Measurements from ENCODE around the gene SCAMP1.
"Not testable (repeated sequence)": the region's sequence is repeated elsewhere in the genome, so short reads cannot be mapped to it uniquely, and the experiment has no call there.

SCAMP1 gene

DNA sequence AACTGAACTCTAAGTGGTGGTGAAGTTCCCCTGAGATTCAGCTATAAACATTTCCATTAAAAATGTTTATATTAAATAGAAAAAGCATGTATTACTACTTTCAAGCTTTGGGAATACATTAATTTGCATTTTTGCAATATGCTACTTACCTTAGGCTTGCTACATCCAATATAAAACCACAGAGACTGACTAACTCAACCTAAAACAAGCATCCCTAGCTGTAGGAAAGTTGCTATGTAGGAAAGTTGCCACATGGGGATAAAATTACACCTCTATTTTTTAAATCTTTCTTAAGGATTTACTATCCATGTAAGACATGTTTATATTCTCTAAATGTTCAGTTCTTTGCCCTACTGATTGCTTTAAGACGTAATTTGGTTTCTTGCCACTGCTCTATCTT is 12.8 kb downstream of the SCAMP1 start:
- TF ChIP-seq, protein P1, sequence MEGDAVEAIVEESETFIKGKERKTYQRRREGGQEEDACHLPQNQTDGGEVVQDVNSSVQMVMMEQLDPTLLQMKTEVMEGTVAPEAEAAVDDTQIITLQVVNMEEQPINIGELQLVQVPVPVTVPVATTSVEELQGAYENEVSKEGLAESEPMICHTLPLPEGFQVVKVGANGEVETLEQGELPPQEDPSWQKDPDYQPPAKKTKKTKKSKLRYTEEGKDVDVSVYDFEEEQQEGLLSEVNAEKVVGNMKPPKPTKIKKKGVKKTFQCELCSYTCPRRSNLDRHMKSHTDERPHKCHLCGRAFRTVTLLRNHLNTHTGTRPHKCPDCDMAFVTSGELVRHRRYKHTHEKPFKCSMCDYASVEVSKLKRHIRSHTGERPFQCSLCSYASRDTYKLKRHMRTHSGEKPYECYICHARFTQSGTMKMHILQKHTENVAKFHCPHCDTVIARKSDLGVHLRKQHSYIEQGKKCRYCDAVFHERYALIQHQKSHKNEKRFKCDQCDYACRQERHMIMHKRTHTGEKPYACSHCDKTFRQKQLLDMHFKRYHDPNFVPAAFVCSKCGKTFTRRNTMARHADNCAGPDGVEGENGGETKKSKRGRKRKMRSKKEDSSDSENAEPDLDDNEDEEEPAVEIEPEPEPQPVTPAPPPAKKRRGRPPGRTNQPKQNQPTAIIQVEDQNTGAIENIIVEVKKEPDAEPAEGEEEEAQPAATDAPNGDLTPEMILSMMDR (conservative IDR thresholded peaks at IDR 0.05; ENCODE audit: low read depth, low read length): no peak
- no peak for DNase-seq (ENCODE audit: low read depth)
- H3K4me3 ChIP-seq (ENCODE audit: low read length): no peak overlapping the region

DNA sequence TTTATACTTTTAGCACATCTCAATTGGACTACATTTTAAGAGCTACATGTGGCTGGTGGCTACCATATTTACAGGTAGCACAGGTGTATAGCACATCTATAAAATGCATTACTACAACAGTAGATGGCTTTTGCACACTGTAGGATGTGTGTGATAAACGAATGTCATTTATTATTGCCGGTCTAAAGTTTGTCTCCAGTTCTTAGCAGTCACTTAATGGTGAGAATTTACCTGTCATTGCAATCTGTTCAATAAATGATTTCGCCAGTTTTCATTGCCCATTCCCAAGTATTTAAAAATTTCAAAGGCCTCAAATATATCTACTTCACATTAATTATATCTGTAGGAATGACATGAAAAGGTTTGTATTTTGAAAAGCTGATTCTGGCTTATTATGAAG is 15.9 kb downstream of the SCAMP1 start:
- no peak for DNase-seq (ENCODE audit: low read depth)
- TF ChIP-seq, protein P1 (conservative IDR thresholded peaks at IDR 0.05; ENCODE audit: low read depth, low read length): no peak
- H3K4me3 ChIP-seq (ENCODE audit: low read length): no peak overlapping the region

DNA sequence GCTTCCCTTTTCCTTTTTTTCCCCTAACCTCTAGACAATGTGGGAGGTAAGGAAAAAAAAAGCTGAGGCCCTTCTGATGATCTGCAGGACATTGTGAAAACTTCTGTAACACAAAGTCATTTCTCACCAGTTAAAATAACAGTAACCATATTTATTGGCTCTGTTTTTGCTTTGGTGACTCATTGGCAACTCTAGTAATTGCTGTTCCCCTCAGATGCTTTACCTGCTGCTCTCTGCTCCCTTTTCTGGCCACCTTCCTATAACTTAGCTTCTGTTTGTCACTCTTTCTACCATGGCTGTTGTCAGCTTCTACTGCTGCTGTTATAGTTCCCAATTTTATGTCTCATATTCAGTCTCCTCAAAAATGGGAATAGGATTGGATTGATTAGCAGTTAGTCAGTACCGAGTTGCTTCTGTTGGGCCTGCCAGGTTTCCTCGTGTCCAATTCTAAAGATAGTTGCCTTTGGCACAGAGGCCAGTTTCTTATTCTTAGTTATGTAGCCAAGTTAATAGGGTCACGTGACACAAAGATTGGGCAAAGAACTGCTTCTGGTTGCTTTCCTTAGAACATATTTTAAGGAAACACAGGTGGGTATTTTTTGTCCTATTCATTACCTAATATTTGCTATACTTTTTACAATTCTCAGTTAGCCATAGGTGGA is 16.8 kb downstream of the SCAMP1 start:
- DNase-seq (ENCODE audit: low read depth): no peak
- TF ChIP-seq, protein P1 (conservative IDR thresholded peaks at IDR 0.05; ENCODE audit: low read depth, low read length): no peak
- no peak overlapping the region for H3K4me3 ChIP-seq (ENCODE audit: low read length)

DNA sequence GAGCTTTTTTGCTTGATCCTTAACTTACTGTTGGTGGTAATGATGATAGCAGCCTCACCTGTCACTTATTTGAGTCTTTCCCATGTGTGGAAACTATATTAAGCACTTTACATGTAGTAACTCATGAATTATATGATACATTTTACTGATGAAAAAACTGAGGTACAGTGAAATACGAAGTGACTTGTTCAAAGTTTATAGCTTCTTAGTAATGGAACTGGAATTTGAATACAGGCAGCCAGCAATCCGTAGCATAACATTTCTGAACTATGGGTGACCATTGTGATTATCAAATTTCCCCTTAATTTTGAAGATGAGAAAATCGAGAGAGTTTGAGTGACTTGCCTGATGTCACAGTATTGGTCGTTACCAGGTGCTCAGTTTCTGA is 17.3 kb downstream of the SCAMP1 start:
- DNase-seq (ENCODE audit: low read depth): no peak
- TF ChIP-seq, protein P1 (conservative IDR thresholded peaks at IDR 0.05; ENCODE audit: low read depth, low read length): no peak
- no peak overlapping the region for H3K4me3 ChIP-seq (ENCODE audit: low read length)

DNA sequence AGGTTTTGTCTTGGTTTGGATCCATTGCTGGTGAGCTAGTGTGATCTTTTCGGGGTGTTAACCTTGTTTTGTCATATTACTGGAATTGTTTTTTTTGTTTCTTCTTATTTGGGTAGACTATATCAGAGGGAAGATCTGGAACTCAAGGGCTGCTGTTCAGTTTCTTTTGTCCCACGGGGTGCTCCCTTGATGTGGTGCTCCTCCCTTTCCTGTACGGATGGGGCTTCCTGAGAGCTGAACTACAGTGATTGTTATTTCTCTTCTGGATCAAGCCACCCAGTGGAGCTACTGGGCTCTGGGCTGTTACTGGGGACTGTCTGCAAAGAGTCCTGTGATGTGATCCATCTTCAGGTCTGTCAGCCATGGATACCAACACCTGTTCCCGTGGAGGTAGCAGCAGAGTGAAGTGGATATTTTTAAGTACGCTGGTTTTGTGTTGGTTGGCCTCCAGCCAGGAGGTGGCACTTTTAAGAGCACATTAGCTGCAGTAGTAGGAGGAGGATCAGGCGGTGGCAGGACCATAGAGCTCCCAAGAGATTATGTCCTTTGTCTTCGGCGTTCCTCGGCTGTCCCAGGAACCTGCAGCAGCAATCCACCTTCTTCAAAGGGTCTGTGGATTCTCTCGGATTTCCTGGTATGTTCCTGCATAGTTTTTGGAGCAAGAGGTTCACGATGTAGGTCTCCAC is 27.2 kb downstream of the SCAMP1 start:
- H3K4me3 ChIP-seq (ENCODE audit: low read length): no peak overlapping the region
- TF ChIP-seq, protein P1 (conservative IDR thresholded peaks at IDR 0.05; ENCODE audit: low read depth, low read length): no peak
- DNase-seq (ENCODE audit: low read depth): no peak

DNA sequence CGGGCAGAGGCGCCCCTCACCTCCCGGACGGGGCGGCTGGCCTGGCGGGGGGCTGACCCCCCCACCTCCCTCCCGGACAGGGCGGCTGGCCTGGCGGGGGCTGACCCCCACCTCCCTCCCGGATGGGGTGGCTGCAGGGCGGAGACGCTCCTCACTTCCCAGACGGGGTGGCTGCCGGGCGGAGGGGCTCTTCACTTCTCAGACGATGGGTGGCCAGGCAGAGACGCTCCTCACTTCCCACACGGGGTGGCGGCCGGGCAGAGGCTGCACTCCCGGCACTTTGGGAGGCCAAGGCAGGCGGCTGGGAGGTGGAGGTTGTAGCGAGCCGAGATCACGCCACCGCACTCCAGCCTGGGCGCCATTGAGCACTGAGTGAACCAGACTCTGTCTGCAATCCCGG is 30.9 kb downstream of the SCAMP1 start:
- not testable (repeated sequence) for H3K4me3 ChIP-seq (ENCODE audit: low read length); DNase-seq (ENCODE audit: low read depth)

DNA sequence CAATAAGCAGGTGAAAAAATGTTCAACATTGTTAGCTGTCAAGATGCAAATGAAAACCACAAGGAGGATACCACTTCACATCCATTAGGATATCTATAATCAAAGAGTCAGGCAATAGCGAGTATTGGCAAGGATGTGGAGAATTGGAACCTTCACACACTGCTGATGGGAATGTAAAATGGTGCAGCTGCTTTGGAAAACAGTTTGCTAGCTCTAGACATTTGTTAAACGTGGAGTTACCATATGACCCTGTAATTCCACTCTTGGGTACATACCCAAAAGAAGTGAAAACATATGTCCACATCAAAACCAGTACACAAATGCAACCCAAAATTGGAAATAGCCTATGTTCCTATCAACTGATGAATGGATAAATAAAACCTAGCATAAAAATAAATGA is 37.4 kb downstream of the SCAMP1 start:
- H3K4me3 ChIP-seq (ENCODE audit: low read length): no peak overlapping the region
- TF ChIP-seq, protein P1 (conservative IDR thresholded peaks at IDR 0.05; ENCODE audit: low read depth, low read length): no peak
- DNase-seq (ENCODE audit: low read depth): no peak

Data from retinal pigment epithelial cell (primary cell).